HepG2 (cell line): ENCODE measurements around the gene SFXN5. TPM values are rescaled to one million over a fixed set of nuclear protein-coding genes. Genes with fewer than 3 reads are reported as not detected.

Source experiments
- AKAP8 ChIP-seq: sonication (generic); formaldehyde crosslinking; IDR thresholded peaks from 2 replicates; pipeline ENCODE4 v1.5.1; 2020; ENCODE audit warnings: mild to moderate bottlenecking, missing genetic modification reagents
- ARID4A ChIP-seq: sonication (generic); formaldehyde crosslinking; IDR thresholded peaks from 2 replicates; pipeline ENCODE4 v1.5.0; 2020; ENCODE audit warnings: mild to moderate bottlenecking, missing genetic modification reagents, borderline replicate concordance
- ARID5B ChIP-seq: IDR thresholded peaks from 2 replicates; pipeline ENCODE4 v1.4.0; 2020; ENCODE audit warnings: mild to moderate bottlenecking, missing genetic modification reagents
- ATF1 ChIP-seq: IDR thresholded peaks from 2 replicates; pipeline ENCODE4 v1.6.1; 2016; ENCODE audit warnings: mild to moderate bottlenecking, control low read depth
- CHCHD3 ChIP-seq: sonication (generic); formaldehyde crosslinking; IDR thresholded peaks from 2 replicates; pipeline ENCODE4 v1.8.0; 2022; ENCODE audit warnings: mild to moderate bottlenecking, missing genetic modification reagents, moderate library complexity
- FOXJ3 ChIP-seq: sonication (generic); formaldehyde crosslinking; IDR thresholded peaks from 2 replicates; pipeline ENCODE4 v1.4.0; 2020; ENCODE audit warnings: missing genetic modification reagents, mild to moderate bottlenecking, borderline replicate concordance
- GABPB1 ChIP-seq: IDR thresholded peaks from 2 replicates; pipeline ENCODE4 v1.6.1; 2016; ENCODE audit warnings: mild to moderate bottlenecking, missing genetic modification reagents, moderate library complexity, missing compliant biosample characterization
- HNF1A ChIP-seq, 2 experiments: sonication (generic) in 1 of 2; formaldehyde crosslinking in 1 of 2; IDR thresholded peaks; 2 replicates each; pipeline versions ENCODE4 v1.4.0 to v1.6.1; 2016 to 2020; ENCODE audit warnings: borderline replicate concordance in 1 of 2, low read depth in 1 of 2, mild to moderate bottlenecking in 1 of 2, missing genetic modification reagents in 1 of 2
- ISL2 ChIP-seq: sonication (generic); formaldehyde crosslinking; IDR thresholded peaks from 2 replicates; pipeline ENCODE4 v1.5.0; 2020; ENCODE audit warnings: missing genetic modification reagents
- KAT8 ChIP-seq: IDR thresholded peaks from 2 replicates; pipeline ENCODE4 v1.6.1; 2016; ENCODE audit warnings: missing genetic modification reagents, missing compliant biosample characterization
- ONECUT2 ChIP-seq: sonication (generic); formaldehyde crosslinking; IDR thresholded peaks from 2 replicates; pipeline ENCODE4 v1.4.0; 2020; ENCODE audit warnings: missing genetic modification reagents
- PRMT3 ChIP-seq: sonication (generic); formaldehyde crosslinking; IDR thresholded peaks from 2 replicates; pipeline ENCODE4 v1.8.1; 2022; ENCODE audit warnings: low read depth, mild to moderate bottlenecking, moderate library complexity, missing genetic modification reagents, borderline replicate concordance
- THAP11 ChIP-seq: IDR thresholded peaks from 2 replicates; pipeline ENCODE4 v1.6.1; 2016; ENCODE audit warnings: missing biosample characterization, missing genetic modification reagents
- ZFP36L1 ChIP-seq: sonication (generic); formaldehyde crosslinking; IDR thresholded peaks from 2 replicates; pipeline ENCODE4 v1.8.0; 2022; ENCODE audit warnings: mild to moderate bottlenecking, missing genetic modification reagents, moderate library complexity
- ZNF720 ChIP-seq: sonication (generic); formaldehyde crosslinking; IDR thresholded peaks from 2 replicates; pipeline ENCODE4 v1.4.0; 2020; ENCODE audit warnings: missing genetic modification reagents
- polyA plus RNA-seq, 8 experiments: library from polyadenylated mRNA; depleted of rRNA in 3 of 8; stranded (reverse) in 7 of 8; unstranded in 1 of 8; fragments of >200 nt; fragmentation: Illumina TruSeq in 4 of 8; extraction: Trizol in 4 of 8; gene quantifications; 2 replicates each; pipeline versions ENCODE4 v1.2.1 to v1.2.3, GENCODE V29; 2011 to 2016; ENCODE audit warnings: low read depth in 4 of 8, missing spikeins in 1 of 8, mixed read lengths in 1 of 8; ENCODE audit not compliant: insufficient read depth in 1 of 8
- total RNA-seq, 5 experiments: library from RNA; depleted of rRNA; stranded (reverse); fragments of >200 nt; fragmentation: Illumina TruSeq; extraction: Trizol; gene quantifications; 2 replicates each; pipeline ENCODE4 v1.2.3, GENCODE V29; 2016; ENCODE audit warnings: low read depth in 1 of 5

The SFXN5 gene
- total and polyA plus RNA-seq, 2 of the 13 experiments (the other 11 are each of a cell fraction or from before 2014, with no cell fraction given), result 34.9 to 37.4 TPM

GRCh38 chr2:72915907-72916742 is 155.4 kb downstream of the SFXN5 start (continued):
- TF ChIP-seq KAT8 (CRISPR knock-in tag) (peak; percentile 65; the same call in 1 of the 2 replicates), ZNF720 (CRISPR knock-in tag) (no peak), CHCHD3 (no peak), FOXJ3 (CRISPR knock-in tag) (0 out of 2 replicates have a peak, but pooled peaks have one; percentile 20), ARID4A (CRISPR knock-in tag) (peak; percentile 79), GABPB1 (peak; percentile 74; the same call in 1 of the 2 replicates), THAP11 (peak; percentile 59; the same call in 1 of the 2 replicates), ISL2 (0 out of 2 replicates have a peak, but pooled peaks have one; percentile 47), ONECUT2 (CRISPR knock-in tag) (no peak), HNF1A (IDR thresholded peaks at IDR 0.05; ENCODE audit: low read depth) (no peak), HNF1A (CRISPR knock-in tag; IDR thresholded peaks at IDR 0.05; ENCODE audit: borderline replicate concordance) (peak; percentile 61), AKAP8 (0 out of 2 replicates have a peak, but pooled peaks have one; percentile 24), ARID5B (CRISPR knock-in tag) (peak; percentile 78), ZFP36L1 (no peak), PRMT3 (CRISPR knock-in tag) (no peak), ATF1 (CRISPR knock-in tag) (no peak)
